NCI-H526 treated with DMSO at 0.1 percent for 48 hours (cell line): ENCODE measurements around the gene VSTM2A.
A peak's percentile ranks its signal among the peaks of the same experiment; 100 is the strongest.
"Not testable (repeated sequence)": the region's sequence is repeated elsewhere in the genome, so short reads cannot be mapped to it uniquely, and the experiment has no call there.

Source experiments
- DNase-seq: peaks from one replicate; lab custom pipeline; 2025; lab: John Stamatoyannopoulos, UW

The VSTM2A gene, protein sequence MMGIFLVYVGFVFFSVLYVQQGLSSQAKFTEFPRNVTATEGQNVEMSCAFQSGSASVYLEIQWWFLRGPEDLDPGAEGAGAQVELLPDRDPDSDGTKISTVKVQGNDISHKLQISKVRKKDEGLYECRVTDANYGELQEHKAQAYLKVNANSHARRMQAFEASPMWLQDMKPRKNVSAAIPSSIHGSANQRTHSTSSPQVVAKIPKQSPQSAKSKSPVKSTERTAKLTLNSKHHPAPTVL

DNA sequence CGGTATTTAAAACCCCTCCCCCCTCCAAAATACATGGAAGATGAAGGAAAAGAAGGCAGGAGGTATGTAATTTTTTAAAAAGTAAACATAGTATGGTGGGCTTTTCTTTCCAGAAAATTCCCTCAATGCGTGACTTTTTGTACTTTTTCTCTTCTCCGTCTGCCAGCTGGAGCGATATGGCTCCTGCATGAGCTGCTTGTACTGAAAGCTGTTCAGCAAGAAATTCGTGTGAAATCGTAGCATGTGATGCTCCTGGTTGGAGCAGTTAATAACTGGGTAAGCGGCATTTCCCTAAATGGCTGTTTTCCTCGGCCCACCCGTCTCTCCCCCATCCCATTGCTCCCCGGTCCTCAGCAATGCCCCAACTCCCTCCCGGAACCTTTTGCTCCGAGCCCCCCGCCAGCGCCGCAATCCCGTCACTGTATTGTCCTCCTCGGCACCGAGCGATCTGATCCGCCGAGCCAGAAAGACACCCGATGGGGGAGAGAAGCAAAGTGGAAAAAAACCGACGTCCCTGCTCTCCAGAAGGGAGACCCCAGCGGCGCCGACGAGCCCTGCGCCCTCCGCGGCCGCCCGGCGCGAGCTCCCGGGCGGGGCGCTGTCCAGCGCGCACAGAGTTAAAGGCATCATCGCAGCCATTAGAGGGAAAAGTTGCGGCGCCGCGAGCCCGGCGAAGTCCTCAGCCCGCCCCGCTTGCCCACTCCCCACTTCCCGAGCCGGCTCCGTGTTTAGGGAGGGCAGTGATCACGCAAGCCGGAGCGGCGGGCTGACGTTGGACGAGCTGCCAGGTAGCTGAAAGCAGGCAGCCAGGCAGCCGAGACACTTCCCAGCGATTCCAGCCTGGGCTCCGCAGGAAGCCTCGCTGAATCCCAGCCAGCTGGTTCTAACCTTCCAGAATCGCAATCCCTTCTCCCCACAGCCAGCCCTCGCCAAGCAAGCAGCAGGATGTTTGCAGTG, at the start of gene VSTM2A:
VSTM2A (plus strand) TSS at position 707 of the 957 bp plus-strand sequence. CDS start 356 bp downstream, outside the sequence.
- peak; percentile 11 for DNase-seq

DNA sequence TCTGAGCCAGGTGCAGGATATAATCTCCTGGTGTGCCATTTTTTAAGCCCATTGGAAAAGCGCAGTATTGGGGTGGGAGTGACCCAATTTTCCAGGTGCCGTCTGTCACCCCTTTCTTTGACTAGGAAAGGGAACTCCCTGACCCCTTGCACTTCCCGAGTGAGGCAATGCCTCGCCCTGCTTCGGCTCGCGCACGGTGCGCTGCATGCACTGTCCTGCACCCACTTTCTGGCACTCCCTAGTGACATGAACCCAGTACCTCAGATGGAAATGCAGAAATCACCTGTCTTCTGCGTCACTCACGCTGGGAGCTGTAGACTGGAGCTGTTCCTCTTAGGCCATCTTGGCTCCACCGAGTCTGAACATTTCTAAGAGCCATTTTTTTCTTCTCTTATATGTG, 37.6 kb upstream of the VSTM2A start:
- not testable (repeated sequence) for DNase-seq

DNA sequence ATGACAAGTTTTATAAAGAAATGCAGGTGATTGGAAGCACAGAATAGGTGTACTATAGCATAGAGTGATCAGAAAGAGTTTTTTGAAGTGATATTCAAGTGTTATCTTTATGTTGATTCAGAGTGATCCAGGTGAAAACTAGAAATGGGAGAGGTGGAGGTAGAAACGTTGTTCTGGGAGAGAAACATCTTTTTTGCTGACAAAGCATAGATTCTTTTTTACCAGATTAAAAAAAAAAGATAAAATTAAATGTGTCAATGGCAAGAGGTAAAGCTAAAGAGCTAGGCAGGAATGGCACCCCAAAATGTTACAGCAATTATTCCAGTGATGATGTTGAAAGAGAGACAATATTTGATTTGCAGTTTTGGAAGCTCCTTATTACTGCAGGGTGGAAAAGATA, 12.6 kb upstream of the VSTM2A start:
- no peak for DNase-seq

DNA sequence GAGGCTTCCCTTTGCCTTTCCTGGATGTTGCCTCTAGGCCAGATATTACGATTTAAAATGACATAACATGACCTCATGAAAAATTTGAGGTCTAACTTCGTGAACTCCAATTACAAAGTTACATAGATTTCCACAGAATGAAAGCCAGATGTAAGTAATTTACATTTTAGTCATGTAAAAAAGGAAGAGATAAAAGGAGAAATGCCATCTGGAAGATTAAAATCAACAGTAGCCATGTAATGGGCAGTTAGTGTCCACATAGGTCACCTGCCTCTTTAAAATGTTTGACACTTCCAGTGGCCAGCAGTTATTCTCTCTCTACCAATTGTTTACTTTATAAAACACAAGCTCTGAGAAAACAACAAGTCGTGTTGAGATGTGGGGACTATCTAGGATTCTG, 4.1 kb upstream of the VSTM2A start:
- DNase-seq = no peak

DNA sequence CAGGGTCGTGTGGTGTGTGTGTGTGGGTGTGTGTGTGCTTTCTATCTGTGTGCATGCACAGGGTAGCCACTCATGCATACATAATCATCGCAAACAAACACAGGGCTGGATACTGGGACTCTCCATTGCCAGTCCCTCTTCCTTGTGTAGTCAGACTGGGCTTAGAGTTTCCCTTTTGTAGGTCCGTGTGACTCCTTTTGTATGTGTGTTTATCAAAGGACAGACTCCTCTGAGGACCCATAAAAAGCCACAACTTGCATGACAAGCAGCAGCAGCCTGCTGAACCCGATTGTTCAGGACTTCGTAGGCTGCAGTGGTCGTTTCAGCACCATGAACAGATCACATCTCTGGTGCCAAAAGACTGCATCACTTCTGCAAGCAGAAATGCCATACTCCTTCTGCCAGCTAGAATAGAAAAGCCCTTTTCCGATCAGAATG, 895 bp downstream of the VSTM2A start:
- DNase-seq = peak; percentile 3

DNA sequence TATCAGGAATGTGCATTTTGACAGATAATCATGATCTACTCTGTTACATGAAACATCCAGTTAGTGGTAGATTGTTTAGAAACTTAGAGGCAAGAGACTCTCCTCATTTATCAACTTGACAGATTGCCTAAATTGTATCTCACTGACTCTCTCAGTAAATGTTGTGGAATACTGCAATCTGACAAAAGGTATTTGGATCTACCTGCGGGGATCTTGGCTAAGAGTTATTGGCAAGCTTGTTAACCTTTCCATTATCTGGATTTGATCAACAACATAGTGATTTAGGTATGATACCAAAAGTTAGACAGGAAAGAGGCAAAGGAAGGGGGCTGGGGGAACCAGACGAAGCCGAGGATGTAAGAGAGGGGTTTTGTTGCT, 2.0 kb downstream of the VSTM2A start:
- no peak for DNase-seq

DNA sequence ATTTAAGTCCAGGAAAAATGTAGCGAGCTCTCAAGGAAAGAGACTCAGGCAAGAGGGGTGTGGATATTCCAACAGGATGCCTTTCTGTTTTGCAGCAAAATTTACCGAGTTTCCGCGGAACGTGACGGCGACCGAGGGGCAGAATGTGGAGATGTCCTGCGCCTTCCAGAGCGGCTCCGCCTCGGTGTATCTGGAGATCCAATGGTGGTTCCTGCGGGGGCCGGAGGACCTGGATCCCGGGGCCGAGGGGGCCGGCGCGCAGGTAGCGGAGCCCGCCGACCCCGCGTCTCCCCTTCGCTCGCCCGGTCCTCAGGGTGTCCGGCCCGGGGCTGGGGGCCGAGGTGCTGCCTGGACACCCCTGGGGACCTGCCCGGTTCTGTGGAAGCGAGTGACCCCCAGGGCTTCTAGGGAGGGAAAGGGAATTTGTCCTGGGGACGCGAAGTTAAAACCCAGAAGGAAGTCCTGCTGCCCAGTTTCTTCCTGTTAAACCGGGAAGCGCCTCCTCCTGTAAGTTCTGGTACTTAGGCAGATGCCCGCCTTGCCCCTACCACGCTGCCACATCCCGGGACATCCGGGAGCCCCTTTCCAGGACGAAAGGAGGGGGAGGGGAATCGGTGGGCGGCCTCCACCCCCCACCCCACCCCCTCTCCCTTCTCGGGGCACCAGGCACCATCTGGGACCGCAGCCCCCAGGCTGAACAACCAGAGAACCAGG, 2.5 kb downstream of the VSTM2A start:
- DNase-seq = no peak

DNA sequence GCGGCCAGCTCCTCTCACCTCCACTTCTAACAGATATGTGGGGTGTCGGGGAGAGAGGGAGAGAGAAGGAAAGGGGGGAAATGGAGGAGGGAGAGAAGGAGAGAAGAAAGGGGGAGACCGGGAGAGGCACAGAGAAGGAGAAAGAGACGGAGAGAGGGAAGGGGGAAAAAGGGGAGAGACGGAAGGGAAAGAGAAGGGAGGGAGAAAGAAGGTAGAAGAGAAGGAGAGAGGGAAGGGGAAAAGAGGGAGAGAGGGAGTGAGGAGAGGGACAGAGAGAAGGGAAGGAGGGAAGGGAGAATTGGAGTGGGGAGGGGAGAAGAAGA, 3.0 kb downstream of the VSTM2A start:
- DNase-seq = no peak

DNA sequence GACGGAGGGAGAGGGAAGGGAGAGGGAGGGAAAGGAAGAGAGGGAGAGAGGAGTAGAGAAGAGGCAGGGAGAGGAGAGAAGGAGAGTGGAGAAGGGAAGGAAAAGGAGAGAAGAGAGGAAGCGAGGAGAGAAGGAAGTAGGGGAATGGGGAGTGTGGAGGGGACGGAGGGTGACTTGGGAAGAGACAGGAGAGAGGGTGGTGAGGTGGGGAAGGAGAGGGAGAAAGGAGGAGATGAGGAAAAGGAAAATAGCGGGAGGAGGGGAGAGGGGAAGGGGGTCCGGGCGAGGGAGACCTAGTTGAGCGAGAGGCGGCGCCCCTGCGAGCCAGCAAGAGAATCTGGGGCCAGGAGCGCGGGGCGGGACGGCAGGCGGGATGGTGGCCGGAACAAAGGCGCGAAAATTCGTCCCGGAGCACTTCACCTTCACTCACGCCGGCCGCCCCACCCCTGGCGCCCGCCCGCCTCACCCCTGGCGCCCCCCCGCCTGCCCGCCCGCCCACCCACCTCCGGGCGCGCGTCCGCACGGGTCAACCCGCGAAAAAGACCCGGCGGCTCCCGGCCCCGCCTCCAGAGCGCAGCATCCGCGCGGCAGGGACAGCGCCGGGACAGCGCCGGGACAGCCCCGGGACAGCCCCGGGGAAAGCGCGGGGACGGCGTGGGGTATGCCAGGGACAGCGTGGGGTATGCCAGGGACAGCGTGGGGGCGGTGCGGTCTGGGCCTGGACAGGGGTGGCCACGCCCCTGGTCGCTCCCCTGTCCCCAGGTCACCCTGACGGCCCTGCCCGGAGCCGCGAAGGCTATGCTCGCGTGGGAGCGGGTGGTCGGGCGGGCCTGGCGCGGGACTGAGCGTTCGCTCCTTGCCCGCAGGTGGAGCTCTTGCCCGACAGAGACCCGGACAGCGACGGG, 4.2 kb downstream of the VSTM2A start:
- no peak for DNase-seq

DNA sequence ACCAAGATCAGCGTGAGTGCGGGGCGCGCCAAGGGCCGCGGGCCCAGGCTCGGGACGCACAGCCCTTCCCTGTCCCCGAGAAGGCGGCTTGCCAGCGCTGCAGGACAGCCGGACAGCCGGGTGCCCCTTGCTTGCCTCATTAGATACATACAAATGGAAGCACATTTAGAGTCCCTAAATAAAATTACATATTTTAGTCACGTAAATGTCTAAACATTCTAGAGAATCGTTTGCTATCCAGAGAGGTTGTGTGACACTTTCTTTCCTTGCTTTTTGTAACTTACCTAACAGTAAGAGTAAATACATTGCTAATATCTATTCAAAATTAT, 4.8 kb downstream of the VSTM2A start:
- DNase-seq = no peak

DNA sequence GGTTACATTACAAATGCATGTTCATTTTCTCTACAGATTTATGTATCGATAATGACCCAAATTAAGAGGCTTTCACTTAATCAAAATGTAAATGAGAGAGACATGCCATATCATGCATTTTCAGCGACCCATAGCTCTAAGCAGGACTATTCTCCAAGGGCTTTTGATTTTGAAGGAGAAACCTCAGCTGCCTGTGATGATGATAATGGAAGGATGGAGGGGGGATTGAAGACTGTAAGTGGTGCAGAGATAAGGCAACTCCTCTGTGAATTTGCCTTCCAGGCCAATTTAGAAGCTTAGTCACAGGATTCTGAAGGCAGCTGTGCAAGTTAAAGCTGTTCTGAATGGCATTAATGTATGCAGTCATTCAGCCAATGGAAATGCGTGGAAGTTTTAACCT, 8.3 kb downstream of the VSTM2A start:
- no peak for DNase-seq

DNA sequence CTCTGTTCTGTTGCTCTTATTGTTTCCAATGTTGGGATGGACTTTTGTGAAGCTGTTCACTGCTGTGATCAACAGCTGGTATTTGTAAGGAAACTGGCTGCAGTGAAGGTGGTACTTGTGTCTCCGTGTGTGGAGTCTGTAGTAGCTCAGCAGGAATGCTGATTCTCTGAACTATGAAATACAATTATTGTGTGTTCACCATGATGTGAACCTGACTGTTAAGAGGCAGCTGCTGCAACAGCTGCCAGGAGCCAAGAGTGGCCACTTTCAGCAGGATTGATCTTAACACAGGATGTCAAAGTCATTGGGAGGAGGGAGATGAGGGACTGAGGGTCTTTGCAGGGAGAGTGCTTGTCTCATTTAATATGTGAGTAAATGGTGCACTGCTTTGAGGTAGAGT, 13.9 kb downstream of the VSTM2A start:
- no peak for DNase-seq

DNA sequence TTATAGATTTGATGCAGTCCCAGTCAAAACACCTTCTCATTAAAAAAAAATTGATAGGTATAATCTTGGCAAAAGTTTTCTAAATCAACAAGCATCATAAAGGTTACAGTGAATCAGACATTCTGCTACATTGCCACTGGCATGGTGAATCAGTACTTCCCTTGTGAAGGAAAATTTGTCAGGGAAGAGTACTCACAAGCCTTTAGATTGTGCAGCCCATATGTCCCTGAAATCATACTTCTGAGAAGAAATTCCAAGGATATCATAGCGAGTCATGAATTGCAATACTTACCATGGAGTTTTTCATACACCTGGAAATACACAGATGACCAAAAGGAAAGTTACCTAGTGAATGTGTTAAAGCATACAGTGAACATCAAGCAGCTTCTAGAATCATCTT, 17.2 kb downstream of the VSTM2A start:
- no peak for DNase-seq

DNA sequence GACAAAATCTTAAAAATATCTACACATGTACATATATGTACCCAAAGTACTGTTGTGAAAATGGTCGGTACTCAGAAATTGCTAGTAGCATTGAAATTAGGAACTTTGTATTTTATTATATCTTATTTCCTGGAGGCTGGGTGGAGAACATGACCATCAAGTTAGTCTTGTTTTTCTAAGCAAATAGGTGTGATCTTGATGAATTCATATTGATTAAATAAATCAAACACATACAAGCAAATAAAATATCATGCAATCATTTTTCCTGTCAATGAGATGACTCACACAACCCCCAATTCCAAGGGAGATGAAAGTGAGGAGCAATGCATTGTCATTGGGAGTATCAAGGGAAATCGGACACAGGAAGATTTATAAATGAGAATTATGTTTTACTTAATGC, 18.0 kb downstream of the VSTM2A start:
- DNase-seq = no peak

DNA sequence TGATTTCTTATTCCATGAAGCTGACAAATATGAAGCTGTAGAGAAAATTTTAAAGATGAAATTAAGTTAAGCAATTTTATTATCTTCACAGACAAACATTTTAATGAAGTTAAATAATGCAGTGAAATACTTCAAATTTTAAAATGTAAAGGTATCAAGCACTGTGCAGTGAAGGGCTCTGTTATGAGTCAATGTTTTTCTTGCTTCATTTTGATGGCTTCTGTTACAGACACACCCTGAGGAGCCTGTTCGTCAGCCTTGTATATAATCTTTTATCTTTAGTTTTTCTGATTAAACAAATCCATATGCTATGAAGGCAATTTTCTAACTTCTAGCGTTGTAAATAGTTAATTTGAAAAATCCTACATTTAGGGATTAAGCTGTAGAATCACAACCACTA, 18.5 kb downstream of the VSTM2A start:
- DNase-seq = no peak

DNA sequence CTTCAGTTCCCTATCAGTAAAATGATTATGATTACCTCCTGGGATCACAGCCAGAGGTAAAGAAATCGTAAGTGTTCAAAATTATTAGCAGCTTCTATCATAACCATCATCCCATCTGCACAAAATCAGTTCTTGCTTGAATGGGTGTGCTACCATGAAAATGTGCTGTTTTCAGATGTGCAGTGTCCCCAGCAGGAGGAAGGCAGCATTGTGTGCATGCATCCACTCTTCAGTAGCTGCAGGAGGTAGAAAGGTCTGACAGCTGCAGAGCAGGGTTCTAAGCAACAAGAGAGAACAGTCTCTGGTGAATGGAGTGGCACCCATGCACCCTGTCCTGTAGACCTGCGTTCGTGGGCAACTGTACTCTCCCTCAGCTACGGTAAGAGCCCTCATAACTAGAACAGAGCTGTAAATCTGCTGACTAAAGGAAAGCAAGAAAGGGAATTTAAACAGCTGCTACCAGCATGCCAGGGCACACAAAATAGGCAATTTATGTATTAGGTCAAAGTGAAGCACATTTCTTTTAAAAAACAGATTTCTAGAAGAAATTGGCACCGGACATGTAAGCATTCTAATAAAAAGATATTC, 21.2 kb downstream of the VSTM2A start:
- no peak for DNase-seq

DNA sequence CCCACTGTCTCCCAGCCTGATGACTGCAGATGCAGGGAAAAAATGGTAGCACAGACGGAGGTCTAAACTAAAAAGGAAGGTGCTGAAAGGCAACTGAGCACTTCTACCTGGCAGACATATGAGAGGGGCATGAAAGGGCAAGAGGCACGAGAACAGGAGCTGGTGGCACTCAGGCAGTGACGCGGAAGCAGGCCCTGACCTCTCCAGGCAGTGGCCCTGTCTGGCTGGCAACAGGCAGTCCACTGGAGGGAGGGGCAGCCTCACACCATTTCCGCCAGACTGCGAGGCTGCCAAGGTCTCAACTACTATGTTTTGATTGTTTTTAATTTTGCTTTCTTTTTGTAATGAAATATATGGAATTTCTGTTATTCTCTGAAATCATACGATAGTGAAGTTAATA, 23.3 kb downstream of the VSTM2A start:
- DNase-seq = no peak

DNA sequence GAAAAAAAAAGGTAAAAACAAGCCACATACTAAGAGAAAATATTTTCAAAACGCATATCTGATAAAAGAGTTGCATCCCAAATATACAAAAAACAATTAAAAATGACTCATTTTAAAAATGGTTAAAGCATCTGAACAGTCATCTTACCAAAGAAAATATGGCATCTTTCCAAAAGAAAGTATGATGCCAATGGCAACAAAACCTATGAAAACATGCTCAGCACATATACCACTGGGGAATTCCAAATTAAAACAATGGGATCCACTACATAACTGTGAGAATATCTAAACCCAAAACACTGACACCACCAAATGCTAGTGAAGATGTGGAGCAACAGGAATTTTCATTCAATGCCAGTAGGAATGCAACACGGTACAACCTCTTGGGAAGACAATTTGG, 39.3 kb downstream of the VSTM2A start:
- DNase-seq = no peak

DNA sequence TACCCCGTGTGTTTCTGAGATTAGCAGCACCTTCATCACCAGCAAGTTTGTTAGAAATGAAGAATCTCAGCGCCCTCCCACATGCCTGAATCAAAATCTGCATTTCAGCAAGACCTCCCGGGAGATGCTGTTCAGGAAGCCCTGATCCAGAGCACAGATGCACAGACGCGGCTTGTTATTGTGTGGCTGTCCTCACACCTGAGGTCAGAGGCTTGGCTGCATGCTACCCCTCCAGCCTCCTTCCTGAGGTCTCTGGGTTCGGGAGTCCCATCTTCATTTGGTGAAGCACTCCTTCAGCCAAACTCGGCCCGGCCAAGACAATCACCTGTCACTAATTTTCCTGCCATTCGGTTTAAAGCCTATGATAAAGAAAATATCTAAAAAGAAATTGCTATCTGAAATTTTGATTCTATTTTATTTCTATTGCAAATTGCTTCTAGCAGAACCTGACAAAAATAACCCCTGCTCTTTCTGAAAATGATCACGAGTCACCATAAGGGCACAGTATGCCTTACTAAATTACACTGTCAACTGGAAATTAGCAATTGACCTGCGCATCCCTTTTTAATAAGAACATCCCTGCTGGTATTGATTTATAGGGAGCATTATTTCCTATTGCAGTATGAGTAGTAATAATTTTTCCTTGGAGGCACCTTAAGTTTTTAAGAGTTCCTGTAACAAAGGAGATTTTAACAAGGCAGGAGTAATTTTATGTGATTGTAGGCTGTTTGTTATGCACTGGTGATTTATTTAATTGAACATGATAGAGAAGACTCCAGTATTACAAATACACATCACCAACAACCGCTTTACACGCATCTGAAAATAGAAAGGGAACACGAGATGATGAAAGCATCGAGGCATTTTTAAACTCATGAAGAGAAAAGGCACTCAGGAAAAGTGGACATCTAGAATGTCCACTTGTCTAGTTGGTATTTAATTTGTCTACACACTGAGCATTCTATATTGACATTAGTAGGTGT, 49.5 kb downstream of the VSTM2A start:
- no peak for DNase-seq

DNA sequence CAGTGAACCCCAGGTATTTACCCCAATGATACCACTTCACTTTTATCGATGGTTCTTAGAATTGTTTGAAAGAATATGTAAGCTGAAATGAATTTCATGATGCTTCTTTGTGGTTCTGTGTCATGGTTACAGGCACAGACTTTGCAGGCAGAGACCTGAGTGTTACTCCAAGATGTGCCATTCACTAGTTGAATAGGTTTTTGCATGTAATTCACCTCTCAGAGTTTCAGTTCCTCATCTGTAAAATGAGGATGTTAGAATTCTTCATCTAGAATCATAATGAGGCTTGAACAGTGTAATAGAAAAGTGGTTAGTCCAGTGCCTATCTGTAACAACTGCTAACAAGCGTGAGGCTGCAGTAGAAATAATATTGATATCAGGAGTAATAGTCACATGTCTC, 54.6 kb downstream of the VSTM2A start:
- DNase-seq = no peak
